Measurements from ENCODE around the gene RASL12.

Gene RASL12

DNA sequence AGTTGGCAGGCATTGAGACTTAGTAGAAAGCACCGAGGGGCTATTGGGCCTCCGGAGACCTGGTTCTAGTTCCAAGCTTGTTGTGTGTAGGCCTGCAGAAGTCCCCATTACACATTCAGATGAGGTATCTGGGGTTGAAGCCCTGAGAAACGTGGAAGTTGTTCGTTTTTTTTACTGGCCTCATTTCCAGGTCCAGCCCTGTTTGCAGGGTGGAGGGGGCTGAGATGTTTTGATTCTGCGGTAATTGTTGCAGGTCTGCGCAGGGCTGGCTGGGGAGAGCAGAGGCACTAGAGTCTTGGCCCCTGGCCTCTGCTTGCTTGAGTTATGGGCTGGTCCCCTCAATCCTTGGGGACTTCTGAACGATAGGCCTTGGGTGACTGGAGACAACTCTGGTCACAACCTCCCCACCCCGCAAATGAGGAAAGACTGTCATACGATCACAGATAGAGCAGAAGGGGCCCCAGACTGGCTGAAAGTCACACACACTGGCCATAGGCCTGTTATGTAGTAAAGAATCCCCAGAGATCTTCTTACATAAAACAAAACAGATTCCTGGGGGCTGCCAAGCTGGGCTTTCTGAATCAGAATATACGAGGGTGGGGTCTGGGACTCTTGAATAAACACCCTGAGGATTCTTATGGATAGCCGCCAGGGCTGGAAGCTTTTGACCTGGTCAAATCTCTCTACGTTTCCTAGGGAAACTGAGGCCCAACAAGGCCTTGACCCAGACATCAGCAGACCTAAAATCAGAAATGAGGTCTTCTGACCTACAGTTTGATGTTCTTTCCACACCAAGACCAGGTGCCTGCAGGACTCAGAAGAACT is 24.4 kb upstream of the RASL12 start:
- in situ Hi-C loops (cut with MboI; ENCODE audit: low sequenced_read_pairs, unreplicated experiment) = no loop called here
- TF ChIP-seq, protein P1, sequence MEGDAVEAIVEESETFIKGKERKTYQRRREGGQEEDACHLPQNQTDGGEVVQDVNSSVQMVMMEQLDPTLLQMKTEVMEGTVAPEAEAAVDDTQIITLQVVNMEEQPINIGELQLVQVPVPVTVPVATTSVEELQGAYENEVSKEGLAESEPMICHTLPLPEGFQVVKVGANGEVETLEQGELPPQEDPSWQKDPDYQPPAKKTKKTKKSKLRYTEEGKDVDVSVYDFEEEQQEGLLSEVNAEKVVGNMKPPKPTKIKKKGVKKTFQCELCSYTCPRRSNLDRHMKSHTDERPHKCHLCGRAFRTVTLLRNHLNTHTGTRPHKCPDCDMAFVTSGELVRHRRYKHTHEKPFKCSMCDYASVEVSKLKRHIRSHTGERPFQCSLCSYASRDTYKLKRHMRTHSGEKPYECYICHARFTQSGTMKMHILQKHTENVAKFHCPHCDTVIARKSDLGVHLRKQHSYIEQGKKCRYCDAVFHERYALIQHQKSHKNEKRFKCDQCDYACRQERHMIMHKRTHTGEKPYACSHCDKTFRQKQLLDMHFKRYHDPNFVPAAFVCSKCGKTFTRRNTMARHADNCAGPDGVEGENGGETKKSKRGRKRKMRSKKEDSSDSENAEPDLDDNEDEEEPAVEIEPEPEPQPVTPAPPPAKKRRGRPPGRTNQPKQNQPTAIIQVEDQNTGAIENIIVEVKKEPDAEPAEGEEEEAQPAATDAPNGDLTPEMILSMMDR (IDR thresholded peaks at IDR 0.05; ENCODE audit: borderline replicate concordance, control extremely low read depth, extremely low read depth, insufficient read depth, missing control alignments) = no peak
- no peak for DNase-seq (ENCODE audit: low spot score)

DNA sequence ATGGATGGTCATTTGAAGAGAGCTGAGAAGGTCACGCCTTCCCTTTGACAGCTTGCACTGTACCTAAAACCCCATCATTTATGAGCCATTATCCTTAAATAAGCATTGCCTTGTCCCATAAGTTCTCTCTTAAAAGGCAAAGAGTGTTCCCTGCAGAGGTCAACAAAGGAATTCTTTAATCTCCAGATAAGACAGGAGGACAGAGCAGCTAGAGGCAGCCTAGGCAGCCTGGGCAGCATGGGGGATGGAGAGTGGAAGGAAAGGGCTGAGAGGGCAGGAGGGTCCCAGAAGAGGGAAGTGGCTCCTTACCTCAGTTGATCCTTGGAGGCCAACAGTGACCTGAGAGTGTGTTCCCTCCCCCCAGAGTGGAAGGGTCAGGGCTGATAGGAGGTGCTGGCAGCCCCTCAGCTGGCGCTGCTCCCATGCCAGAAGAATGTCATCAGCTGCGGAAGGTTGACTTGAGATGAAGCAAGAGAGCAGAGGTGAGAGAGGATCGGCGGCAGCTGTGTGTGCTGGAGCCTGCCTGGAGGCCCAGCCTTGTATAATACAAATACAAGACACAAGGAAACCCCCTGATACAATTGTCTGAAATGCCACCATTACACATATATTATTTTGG is 21.5 kb upstream of the RASL12 start:
- TF ChIP-seq, protein P1 (IDR thresholded peaks at IDR 0.05; ENCODE audit: borderline replicate concordance, control extremely low read depth, extremely low read depth, insufficient read depth, missing control alignments) = no peak
- in situ Hi-C loops (cut with MboI; ENCODE audit: low sequenced_read_pairs, unreplicated experiment) = no loop called here
- DNase-seq (ENCODE audit: low spot score) = no peak

DNA sequence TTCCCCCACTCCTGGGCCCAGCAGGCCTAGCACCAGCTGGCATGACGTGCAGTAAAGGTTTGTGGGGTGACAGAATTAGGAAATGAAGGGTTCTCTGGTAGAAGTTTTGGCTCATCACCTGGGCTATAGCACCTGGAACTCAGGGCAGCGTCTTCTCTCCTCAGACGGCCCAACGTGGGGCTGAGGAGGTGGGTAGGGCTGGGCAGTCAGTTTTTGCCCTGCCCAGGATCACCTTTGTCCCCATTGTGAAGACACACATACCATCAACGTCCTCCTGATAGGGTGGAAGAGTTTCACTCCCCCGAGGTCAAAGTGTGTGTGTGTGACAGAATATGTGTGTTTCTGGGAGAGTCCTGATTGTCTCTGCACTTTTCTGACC is 20.8 kb upstream of the RASL12 start:
- in situ Hi-C loops (cut with MboI; ENCODE audit: low sequenced_read_pairs, unreplicated experiment) = no loop called here
- TF ChIP-seq, protein P1 (IDR thresholded peaks at IDR 0.05; ENCODE audit: borderline replicate concordance, control extremely low read depth, extremely low read depth, insufficient read depth, missing control alignments) = no peak
- DNase-seq (ENCODE audit: low spot score) = no peak

DNA sequence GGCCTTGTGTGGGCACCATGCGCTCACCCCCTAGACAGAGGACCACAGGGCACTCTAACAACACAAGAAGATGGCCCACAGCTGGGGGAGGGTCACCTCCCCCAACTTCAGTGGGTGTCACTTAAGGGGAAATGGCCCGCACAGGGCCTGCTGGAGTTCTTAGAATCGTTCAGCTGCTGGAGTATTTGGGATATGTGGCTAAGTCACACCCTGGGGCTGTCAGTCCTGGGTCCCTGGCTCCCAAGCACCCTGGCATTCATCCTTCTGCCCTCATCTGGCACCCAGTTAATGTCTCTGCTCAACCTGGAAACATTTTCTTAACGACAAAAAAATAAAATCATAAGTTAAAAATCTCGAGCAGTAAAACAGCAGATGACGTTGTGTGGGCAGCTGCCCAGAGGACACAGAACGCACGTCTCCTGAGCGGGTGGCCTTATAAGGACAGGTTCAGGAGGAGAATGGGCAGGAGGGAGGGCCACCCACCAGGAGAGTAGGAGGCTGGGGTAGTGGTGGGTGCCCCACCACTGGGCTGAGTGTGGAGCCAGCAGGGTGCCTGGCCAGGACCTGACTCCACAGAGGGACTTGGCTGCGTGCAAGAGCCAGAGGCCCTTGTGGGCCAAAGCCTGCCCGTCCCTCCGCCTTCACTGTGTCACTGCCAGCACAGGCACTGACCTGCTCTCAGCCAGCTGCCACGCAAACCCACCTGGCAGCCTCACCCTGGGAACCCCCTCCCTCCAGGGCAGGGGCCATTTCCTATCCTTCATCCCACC is 20.3 kb upstream of the RASL12 start:
- no peak for DNase-seq (ENCODE audit: low spot score)
- in situ Hi-C loops (cut with MboI; ENCODE audit: low sequenced_read_pairs, unreplicated experiment) = no loop called here
- TF ChIP-seq, protein P1 (IDR thresholded peaks at IDR 0.05; ENCODE audit: borderline replicate concordance, control extremely low read depth, extremely low read depth, insufficient read depth, missing control alignments) = no peak

GRCh38 chr15:65087411-65087810 is 19.6 kb upstream of the RASL12 start:
- TF ChIP-seq, protein P1 (IDR thresholded peaks at IDR 0.05; ENCODE audit: borderline replicate concordance, control extremely low read depth, extremely low read depth, insufficient read depth, missing control alignments) = no peak
- DNase-seq (ENCODE audit: low spot score) = no peak
- in situ Hi-C loops (cut with MboI; ENCODE audit: low sequenced_read_pairs, unreplicated experiment) = no loop called here

GRCh38 chr15:65086680-65087111 is 18.9 kb upstream of the RASL12 start:
- in situ Hi-C loops (cut with MboI; ENCODE audit: low sequenced_read_pairs, unreplicated experiment) = no loop called here
- no peak for DNase-seq (ENCODE audit: low spot score)
- TF ChIP-seq, protein P1 (IDR thresholded peaks at IDR 0.05; ENCODE audit: borderline replicate concordance, control extremely low read depth, extremely low read depth, insufficient read depth, missing control alignments) = no peak

Measured in GM13976 (cell line).